ENCODE data around the gene WDTC1. TPM values are rescaled to one million over a fixed set of nuclear protein-coding genes. Genes with fewer than 3 reads are reported as not detected.

Gene WDTC1
- total and polyA plus RNA-seq, 2 of the 13 experiments (the other 11 are each of a cell fraction or from before 2014, with no cell fraction given), result 5.5 TPM

GRCh38 chr1:27349784-27350662 lies 115.6 kb downstream of the WDTC1 start:
- H3K4me3 ChIP-seq (replicated peaks in 1 of 3; ENCODE audit: insufficient read depth in 1 of 3, low read depth in 2 of 3, low read length in 3 of 3), result no peak overlapping the region
- BruUV-seq (replicated peaks), result no TSS peak
- WGBS (ENCODE audit: low lambda C conversion rate), result 90% methylated on average over 41 of the region's 84 CpGs

More at GRCh38 chr1:27349784-27350662, 115.6 kb downstream of the WDTC1 start:
- Histone ChIP-seq H3K4me1 (ENCODE audit: insufficient read depth, low read length) (peaks cover 28% of the 10 kb centered on the region), H4K20me1 (ENCODE audit: insufficient read depth, low read length) (no peaks in the 10 kb centered on the region), H3K9ac (ENCODE audit: insufficient read depth, low read depth, low read length) (no peak overlapping the region), H3K27me3 (ENCODE audit: control insufficient read depth in 1 of 2, insufficient read depth in 2 of 2, low read length in 2 of 2) (no peaks in the 10 kb centered on the region), H3K9me3 (ENCODE audit: low read length) (no peaks in the 10 kb centered on the region), H3K36me3 (replicated peaks in 1 of 2; ENCODE audit: control insufficient read depth in 1 of 2, insufficient read depth in 2 of 2, low read length in 2 of 2) (no peaks in the 10 kb centered on the region), H2AFZ (ENCODE audit: low read length) (no peak overlapping the region), H3K27ac (ENCODE audit: extremely low read length, insufficient read depth, low read length) (no peak overlapping the region), H3K79me2 (ENCODE audit: insufficient read depth, low read length) (no peaks in the 10 kb centered on the region), H3K4me2 (ENCODE audit: low read depth, low read length) (0 out of 2 replicates have a peak overlapping the region, but pooled peaks have one; percentile 87)
- ChIA-PET CTCF (ENCODE audit: low intra/inter-chr PET ratio, low total read pairs) (no interaction called here), POLR2A (interaction anchor here (1.5 to 4.8 kb wide), 3 partner anchors 8 to 257 kb away, joined by 3 to 36 read pairs (median 6); partner anchors contain the start of genes MAP3K6 and SYTL1)
- in situ Hi-C loops (cut with HindIII; ENCODE audit: extremely low pct_ligation_motif_present, low pct_unique_long_range_greater_than_20kb), result no loop called here
- TF ChIP-seq ZNF282 (IDR thresholded peaks at IDR 0.05; ENCODE audit: partially characterized antibody) (no peak), HMGXB3 (CRISPR knock-in tag; IDR thresholded peaks at IDR 0.05; ENCODE audit: borderline replicate concordance) (no peak), ZKSCAN8 (CRISPR knock-in tag; IDR thresholded peaks at IDR 0.05; ENCODE audit: borderline replicate concordance) (no peak), NBN (conservative IDR thresholded peaks at IDR 0.05) (no peak), ZBTB46 (CRISPR knock-in tag; IDR thresholded peaks at IDR 0.05; ENCODE audit: borderline replicate concordance) (no peak), ZNF501 (CRISPR knock-in tag; IDR thresholded peaks at IDR 0.05) (no peak), JUNB (CRISPR knock-in tag; IDR thresholded peaks at IDR 0.05; ENCODE audit: borderline replicate concordance) (no peak)
- TF ChIP-seq, protein P1, sequence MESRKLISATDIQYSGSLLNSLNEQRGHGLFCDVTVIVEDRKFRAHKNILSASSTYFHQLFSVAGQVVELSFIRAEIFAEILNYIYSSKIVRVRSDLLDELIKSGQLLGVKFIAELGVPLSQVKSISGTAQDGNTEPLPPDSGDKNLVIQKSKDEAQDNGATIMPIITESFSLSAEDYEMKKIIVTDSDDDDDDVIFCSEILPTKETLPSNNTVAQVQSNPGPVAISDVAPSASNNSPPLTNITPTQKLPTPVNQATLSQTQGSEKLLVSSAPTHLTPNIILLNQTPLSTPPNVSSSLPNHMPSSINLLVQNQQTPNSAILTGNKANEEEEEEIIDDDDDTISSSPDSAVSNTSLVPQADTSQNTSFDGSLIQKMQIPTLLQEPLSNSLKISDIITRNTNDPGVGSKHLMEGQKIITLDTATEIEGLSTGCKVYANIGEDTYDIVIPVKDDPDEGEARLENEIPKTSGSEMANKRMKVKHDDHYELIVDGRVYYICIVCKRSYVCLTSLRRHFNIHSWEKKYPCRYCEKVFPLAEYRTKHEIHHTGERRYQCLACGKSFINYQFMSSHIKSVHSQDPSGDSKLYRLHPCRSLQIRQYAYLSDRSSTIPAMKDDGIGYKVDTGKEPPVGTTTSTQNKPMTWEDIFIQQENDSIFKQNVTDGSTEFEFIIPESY (CRISPR knock-in tag; IDR thresholded peaks at IDR 0.05), result no peak
- ATAC-seq (no peak), FAIRE-seq (no peak), DNase-seq (ENCODE audit: low spot score) (no peak)
- intact Hi-C loops (cut with micrococcal nuclease; ENCODE audit: unreplicated experiment), result loop anchor here (1.0 kb wide), 1 partner anchor 9 kb away; no protein-coding TSS in a partner anchor
